GM23338 (cell line): ENCODE data around the gene KIAA0408. TPM values are rescaled to one million over a fixed set of nuclear protein-coding genes. Genes with fewer than 3 reads are reported as not detected.

Source experiments
- ATAC-seq: fragments of 200-7000 bp; cut with Tn5 transposase; 3 replicates; pipeline ENCODE4 v1.9.1; 2020
- DNase-seq: peaks from one replicate; pipeline ENCODE4 v3.0.0-alpha.2; 2015; ENCODE audit warnings: low spot score
- H2AFZ ChIP-seq: fragments of 200-600 bp; sonication (generic); 2 replicates; pipeline ENCODE4 v1.8.0; 2016; ENCODE audit warnings: antibody characterized with exemption, mild to moderate bottlenecking, moderate library complexity
- H3F3A ChIP-seq: fragments of 200-600 bp; sonication (generic); replicated peaks from 2 replicates; pipeline ENCODE4 v1.8.0; 2017; ENCODE audit warnings: antibody characterized with exemption, mixed run types, low read depth
- H3K27ac ChIP-seq: fragments of 200-600 bp; sonication (generic); 2 replicates; pipeline ENCODE4 v1.6.1; 2016; ENCODE audit warnings: low read depth
- H3K27me3 ChIP-seq: fragments of 200-600 bp; sonication (generic); 2 replicates; pipeline ENCODE4 v1.8.0; 2016; ENCODE audit warnings: mild to moderate bottlenecking, mixed run types, moderate library complexity; ENCODE audit not compliant: insufficient read depth
- H3K36me3 ChIP-seq: fragments of 200-600 bp; sonication (generic); 2 replicates; pipeline ENCODE4 v1.8.0; 2016; ENCODE audit warnings: mild to moderate bottlenecking; ENCODE audit not compliant: insufficient read depth
- H3K4me1 ChIP-seq: fragments of 200-600 bp; sonication (generic); 2 replicates; pipeline ENCODE4 v1.8.0; 2016; ENCODE audit warnings: mild to moderate bottlenecking, moderate library complexity; ENCODE audit not compliant: insufficient read depth
- H3K4me2 ChIP-seq: fragments of 200-600 bp; sonication (generic); 2 replicates; pipeline ENCODE4 v1.7.1; 2017; ENCODE audit warnings: mixed run types
- H3K4me3 ChIP-seq: fragments of 200-600 bp; sonication (generic); 2 replicates; pipeline ENCODE4 v1.6.1; 2016; ENCODE audit warnings: mixed run types
- H3K79me2 ChIP-seq: fragments of 200-600 bp; sonication (generic); replicated peaks from 2 replicates; pipeline ENCODE4 v1.8.0; 2017; ENCODE audit warnings: mild to moderate bottlenecking; ENCODE audit not compliant: insufficient read depth
- H3K9me2 ChIP-seq: fragments of 200-600 bp; sonication (generic); 2 replicates; pipeline ENCODE4 v1.8.0; 2017; ENCODE audit not compliant: insufficient read depth
- H4K20me1 ChIP-seq: fragments of 200-600 bp; sonication (generic); replicated peaks from 2 replicates; pipeline ENCODE4 v1.8.0; 2017; ENCODE audit warnings: mild to moderate bottlenecking; ENCODE audit not compliant: insufficient read depth
- H3K27ac Mint-ChIP-seq: 2 replicates; pipeline ENCODE4 v1.8.0; 2020; ENCODE audit warnings: inconsistent platforms, mild to moderate bottlenecking, moderate library complexity, mixed read lengths
- H3K27me3 Mint-ChIP-seq: 3 replicates; pipeline ENCODE4 v1.8.0; 2022; ENCODE audit warnings: low read depth, mild to moderate bottlenecking, moderate library complexity, mixed read lengths, inconsistent platforms; ENCODE audit not compliant: insufficient read depth, poor library complexity
- H3K36me3 Mint-ChIP-seq: 3 replicates; pipeline ENCODE4 v1.8.0; 2021; ENCODE audit warnings: low read depth, mild to moderate bottlenecking, inconsistent platforms, moderate library complexity, mixed read lengths
- H3K4me1 Mint-ChIP-seq: 3 replicates; pipeline ENCODE4 v1.8.0; 2020; ENCODE audit warnings: mild to moderate bottlenecking, inconsistent platforms, mixed read lengths
- H3K4me3 Mint-ChIP-seq: 3 replicates; pipeline ENCODE4 v1.8.0; 2021; ENCODE audit warnings: moderate library complexity, mild to moderate bottlenecking, inconsistent platforms, mixed read lengths
- H3K9me3 Mint-ChIP-seq: 3 replicates; pipeline ENCODE4 v1.8.0; 2020; ENCODE audit warnings: moderate library complexity, mild to moderate bottlenecking, inconsistent platforms, mixed read lengths
- CREB1 ChIP-seq: fragments of 250-450 bp; sonication (Bioruptor Pico); IDR thresholded peaks from 2 replicates; pipeline ENCODE4 v1.5.0; 2020; ENCODE audit warnings: low read depth, mild to moderate bottlenecking, moderate library complexity
- CTCF ChIP-seq, 2 experiments: fragments of 200-600 bp in 1 of 2; sonication (generic) in 1 of 2; conservative IDR thresholded peaks; 2 replicates each; pipeline versions ENCODE4 v1.5.1 to v1.6.1; 2016 to 2017; ENCODE audit warnings: antibody characterized with exemption in 2 of 2, low read depth in 2 of 2, mild to moderate bottlenecking in 2 of 2, moderate library complexity in 1 of 2
- ETS1 ChIP-seq: IDR thresholded peaks from 2 replicates; pipeline ENCODE4 v1.6.1; 2016; ENCODE audit warnings: antibody characterized with exemption
- EZH2 ChIP-seq: fragments of 200-600 bp; sonication (generic); IDR thresholded peaks from one replicate; pipeline ENCODE4 v1.8.0; 2017; ENCODE audit warnings: antibody characterized with exemption, mild to moderate bottlenecking, low read depth; ENCODE audit not compliant: unreplicated experiment
- EZH2phosphoT487 ChIP-seq: fragments of 200-600 bp; sonication (generic); IDR thresholded peaks from one replicate; pipeline ENCODE4 v1.8.1; 2018; ENCODE audit warnings: antibody characterized with exemption; ENCODE audit not compliant: unreplicated experiment
- JUNB ChIP-seq: IDR thresholded peaks from one replicate; pipeline ENCODE4 v1.6.1; 2016; ENCODE audit warnings: antibody characterized with exemption; ENCODE audit not compliant: unreplicated experiment
- NANOG ChIP-seq: IDR thresholded peaks from 2 replicates; pipeline ENCODE4 v1.6.1; 2016; ENCODE audit warnings: antibody characterized with exemption, borderline replicate concordance
- POLR2AphosphoS5 ChIP-seq: IDR thresholded peaks from 2 replicates; pipeline ENCODE4 v1.6.1; 2016; ENCODE audit warnings: antibody characterized with exemption, low read depth
- REST ChIP-seq: IDR thresholded peaks from one replicate; pipeline ENCODE4 v1.6.1; 2018; ENCODE audit warnings: antibody characterized with exemption; ENCODE audit not compliant: unreplicated experiment
- STAT1 ChIP-seq: IDR thresholded peaks from one replicate; pipeline ENCODE4 v1.6.1; 2016; ENCODE audit warnings: antibody characterized with exemption; ENCODE audit not compliant: unreplicated experiment
- ZNF114 ChIP-seq: fragments of 250-450 bp; sonication (Bioruptor Pico); IDR thresholded peaks from 2 replicates; pipeline ENCODE4 v1.5.0; 2020; ENCODE audit warnings: mild to moderate bottlenecking, moderate library complexity
- ZNF331 ChIP-seq: fragments of 250-450 bp; sonication (Bioruptor Pico); IDR thresholded peaks from 2 replicates; pipeline ENCODE4 v1.5.0; 2020; ENCODE audit warnings: low read depth, mild to moderate bottlenecking, moderate library complexity
- polyA plus RNA-seq: library from polyadenylated mRNA; unstranded; fragments of >200 nt; fragmentation: Nextera tagmentation; extraction: Ambion mirVana; gene quantifications from 2 replicates; pipeline ENCODE4 v1.2.1, GENCODE V29; 2016
- total RNA-seq: library from RNA; depleted of rRNA; stranded (reverse); fragments of >200 nt; shearing (Covaris generic); gene quantifications from 2 replicates; pipeline ENCODE4 v1.2.3, GENCODE V29; 2014

The KIAA0408 gene
- total and polyA plus RNA-seq, 2 experiments from 2014 or later, result 4.0 to 9.1 TPM

GRCh38 chr6:127451388-127451787 is 7.8 kb downstream of the KIAA0408 start (continued):
- TF ChIP-seq REST (no peak), POLR2AphosphoS5 (no peak), EZH2 (no peak), ZNF331 (no peak), JUNB (no peak), STAT1 (no peak), ZNF114 (CRISPR knock-in tag) (no peak)

GRCh38 chr6:127447780-127448179 is 11.4 kb downstream of the KIAA0408 start:
- Histone ChIP-seq H2AFZ (no peak overlapping the region), H3K79me2 (no peaks in the 10 kb centered on the region), H3K27me3 (no peaks in the 10 kb centered on the region), H3K27ac (no peak overlapping the region), H3K36me3 (no peaks in the 10 kb centered on the region), H4K20me1 (no peaks in the 10 kb centered on the region), H3K9me2 (no peaks in the 10 kb centered on the region), H3K4me1 (no peaks in the 10 kb centered on the region), H3K4me3 (no peak overlapping the region), H3F3A (no peaks in the 10 kb centered on the region), H3K4me2 (no peak overlapping the region)
- Mint-ChIP-seq H3K4me1 (peaks cover 8% of the 10 kb centered on the region), H3K27ac (no peak overlapping the region), H3K4me3 (no peak overlapping the region), H3K27me3 (no peaks in the 10 kb centered on the region), H3K9me3 (no peaks in the 10 kb centered on the region), H3K36me3 (peaks cover 33% of the 10 kb centered on the region)
- DNase-seq (no peak), ATAC-seq (no peak)
- no peak for TF ChIP-seq CREB1
- no peak for TF ChIP-seq EZH2phosphoT487
- no peak for TF ChIP-seq CTCF (conservative IDR thresholded peaks at IDR 0.05; ENCODE audit: low read depth in 2 of 2)
- TF ChIP-seq STAT1, result no peak
- TF ChIP-seq REST, result no peak
- no peak for TF ChIP-seq JUNB
- TF ChIP-seq NANOG, result no peak
- no peak for TF ChIP-seq ETS1
- TF ChIP-seq POLR2AphosphoS5, result no peak
- no peak for TF ChIP-seq EZH2
- no peak for TF ChIP-seq ZNF331
